ENCODE data around the gene NFYA. TPM values are rescaled to one million over a fixed set of nuclear protein-coding genes. Genes with fewer than 3 reads are reported as not detected.

Gene NFYA
- total and polyA plus RNA-seq, 7 experiments from 2014 or later, result 18.6 to 63.3 (median 35.9) TPM

Other genes starting within 250 kb of the NFYA start
- gene UNC5CL, start 33.8 kb upstream of the NFYA start, total RNA-seq, result 1 to 10 TPM; 2.2 to 7.2 (median 4.3) TPM
- under 1 TPM; 0.24 to 0.98 TPM for gene UNC5CL, start 33.8 kb upstream of the NFYA start, polyA plus RNA-seq
- not detected for gene TSPO2, start 30.5 kb upstream of the NFYA start, total RNA-seq
- gene TSPO2, start 30.5 kb upstream of the NFYA start, polyA plus RNA-seq, result not detected
- gene APOBEC2, start 19.8 kb upstream of the NFYA start, total RNA-seq, result not detected
- under 1 TPM; 0.25 to 0.83 TPM for gene APOBEC2, start 19.8 kb upstream of the NFYA start, polyA plus RNA-seq
- gene OARD1, start 618 bp upstream of the NFYA start, total RNA-seq, result 10 to 100 TPM; 31.1 to 55.8 (median 39.9) TPM
- gene OARD1, start 618 bp upstream of the NFYA start, polyA plus RNA-seq, result 10 to 100 TPM; 44.6 to 55.8 TPM
- 1 to 10 TPM in 1 of 5 experiments, not detected in 4; 3.2 TPM for gene TREML1, start 81.4 kb downstream of the NFYA start, total RNA-seq
- gene TREML1, start 81.4 kb downstream of the NFYA start, polyA plus RNA-seq, result not detected
- gene TREM2, start 90.1 kb downstream of the NFYA start, total RNA-seq, result 1 to 10 TPM in 2 of 5 experiments, not detected in 3; 3.1 to 3.2 TPM
- gene TREM2, start 90.1 kb downstream of the NFYA start, polyA plus RNA-seq, result not detected
- 10 to 100 TPM in 1 of 5 experiments, 1 to 10 TPM in 2, under 1 TPM in 2; 0.54 to 19.8 (median 3.7) TPM for gene TREML2, start 128.2 kb downstream of the NFYA start, total RNA-seq
- 1 to 10 TPM; 1.8 to 5.4 TPM for gene TREML2, start 128.2 kb downstream of the NFYA start, polyA plus RNA-seq
- 1 to 10 TPM in 1 of 5 experiments, not detected in 4; 3.1 TPM for gene TREML4, start 155.4 kb downstream of the NFYA start, total RNA-seq
- gene TREML4, start 155.4 kb downstream of the NFYA start, polyA plus RNA-seq, result not detected
- 100 to 1,000 TPM in 1 of 5 experiments, 10 to 100 TPM in 1, not detected in 3; 15.9 to 251 TPM for gene TREM1, start 213.7 kb downstream of the NFYA start, total RNA-seq
- not detected for gene TREM1, start 213.7 kb downstream of the NFYA start, polyA plus RNA-seq

All from naive thymus-derived CD4-positive, alpha-beta T cell (primary cell).